GM21423 (cell line): ENCODE data around the gene PTPRF.

Experiments used
- ATAC-seq: cut with Tn5 transposase; IDR thresholded peaks from one replicate; pipeline ENCODE4 v1.9.1; 2021; ENCODE audit warnings: mild to moderate bottlenecking, moderate library complexity; ENCODE audit not compliant: unreplicated experiment

Gene PTPRF

DNA sequence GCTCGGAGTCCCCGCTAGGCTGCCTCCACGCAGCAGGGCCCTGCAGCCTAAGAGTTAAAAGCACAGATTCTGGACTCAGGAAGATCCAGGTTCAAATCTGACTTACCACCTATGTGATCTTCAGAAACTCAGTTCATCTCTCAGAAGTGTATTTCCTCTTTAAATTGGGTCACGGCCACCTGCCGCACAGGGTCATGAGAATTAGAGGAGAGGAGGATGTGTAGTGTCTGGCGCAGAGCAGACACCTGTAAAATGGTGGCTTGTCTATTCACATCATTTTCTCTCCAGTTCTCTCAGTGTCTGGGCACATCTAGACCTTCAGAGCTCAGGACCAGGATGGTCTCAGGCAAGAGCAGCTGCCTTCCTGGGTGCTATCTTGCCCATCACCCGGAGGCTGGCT lies 45.8 kb downstream of the PTPRF start:
- no peak for ATAC-seq

DNA sequence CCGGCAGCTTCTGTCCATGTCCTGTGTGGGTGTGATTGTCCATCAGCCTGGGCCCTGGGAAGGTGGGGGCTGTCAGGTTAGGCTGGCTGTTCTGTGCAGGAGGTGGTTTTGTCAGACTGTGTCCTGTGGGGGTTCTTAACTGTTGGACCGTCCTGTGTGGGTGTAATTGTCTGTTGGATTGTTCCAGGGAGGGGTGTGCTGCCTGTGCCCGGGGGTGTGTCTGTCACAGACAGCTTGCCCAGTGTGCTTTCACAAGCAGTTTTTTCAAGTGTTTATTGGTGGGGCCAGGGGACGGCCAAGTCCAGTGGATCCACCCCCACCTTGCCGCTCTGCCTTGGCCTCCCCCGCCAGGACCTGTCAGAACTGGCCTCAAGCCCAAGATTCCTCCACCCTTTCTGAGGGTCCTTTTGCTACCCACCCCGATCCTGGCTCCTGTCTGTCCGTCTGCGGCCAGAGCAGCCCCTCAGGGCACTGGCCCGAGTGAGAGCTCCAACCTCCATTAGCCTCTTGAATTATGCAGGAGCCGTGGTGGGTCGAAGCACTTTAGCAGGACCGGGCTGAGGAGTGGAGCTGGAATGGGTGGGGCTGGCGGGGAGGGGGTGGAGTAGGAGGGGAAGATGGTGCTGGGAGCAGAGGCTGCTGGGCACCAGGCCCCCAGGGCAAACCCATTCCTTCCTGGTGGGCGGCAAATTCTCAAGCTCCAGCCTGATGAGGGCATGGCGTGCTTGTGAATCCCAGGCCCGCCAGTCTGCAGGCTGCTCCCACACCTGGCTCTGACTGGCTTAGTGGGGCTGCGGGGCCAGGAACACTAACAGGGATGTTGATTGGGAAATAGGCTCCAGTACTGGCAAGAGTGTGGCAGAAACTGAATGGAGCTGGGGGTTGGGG lies 47.2 kb downstream of the PTPRF start:
- ATAC-seq, result no peak

- no peak for ATAC-seq
These were observed 49.4 kb downstream of the PTPRF start for GRCh38 chr1:43580039-43580438.

DNA sequence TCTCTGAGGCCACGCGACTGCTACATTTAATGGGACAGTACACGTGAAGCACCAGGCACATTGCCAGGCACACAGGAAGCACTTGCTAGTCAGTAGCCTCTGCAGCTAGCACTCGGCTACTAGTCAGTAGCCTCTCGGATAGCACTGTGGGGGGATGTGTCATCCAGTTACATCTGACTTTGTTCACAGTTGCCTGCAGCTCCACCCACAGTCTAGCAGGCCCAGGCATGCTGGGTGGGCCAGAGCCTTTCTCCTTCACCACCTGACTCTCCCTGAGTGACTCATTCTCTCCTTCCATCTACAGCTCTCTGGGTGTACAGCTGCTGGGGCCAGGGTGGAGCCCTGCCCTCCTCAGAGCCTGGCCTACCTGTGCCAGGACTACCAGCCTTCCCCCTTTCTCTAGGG lies 51.5 kb downstream of the PTPRF start:
- no peak for ATAC-seq

DNA sequence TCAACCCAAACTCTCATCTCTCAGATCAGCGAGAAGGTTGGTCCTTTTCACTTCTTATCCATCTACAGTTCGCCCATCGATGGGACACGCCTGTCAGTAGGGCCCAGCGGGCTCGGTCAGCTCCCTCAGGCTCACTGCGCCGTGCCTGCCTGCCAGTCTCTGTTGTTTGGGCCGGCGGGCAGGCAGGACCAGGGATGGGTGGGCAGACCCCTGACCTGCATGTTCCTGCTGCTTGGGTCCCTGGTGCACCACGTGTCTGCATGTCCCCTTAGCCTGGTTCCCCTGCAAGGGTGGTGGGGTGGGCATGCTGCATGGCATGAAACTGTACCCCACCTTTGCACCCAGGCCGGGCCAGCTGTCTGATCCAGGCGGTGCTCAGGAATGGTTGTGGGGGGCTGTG lies 52.4 kb downstream of the PTPRF start:
- no peak for ATAC-seq

DNA sequence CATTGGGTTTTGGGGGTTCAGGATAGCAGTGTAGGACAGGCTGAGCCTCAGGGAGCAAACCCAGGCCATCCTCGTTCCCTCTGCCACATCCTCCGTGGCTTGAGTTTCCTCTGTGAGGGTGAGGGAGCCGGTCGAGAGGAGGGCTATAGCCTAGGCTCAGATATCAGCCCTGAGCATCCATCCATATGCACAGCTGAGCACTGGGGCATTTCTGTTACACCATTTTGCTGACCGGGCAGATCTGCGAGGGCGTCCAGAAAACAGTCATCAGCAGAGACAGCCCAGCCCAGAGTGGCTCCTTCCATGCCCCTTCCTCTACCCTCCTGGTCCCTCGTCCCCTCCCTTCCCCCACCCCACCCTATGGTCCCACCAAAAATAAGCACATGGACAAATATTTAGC lies 53.5 kb downstream of the PTPRF start:
- ATAC-seq, result no peak

GRCh38 chr1:43585557-43585956 lies 54.9 kb downstream of the PTPRF start:
- no peak for ATAC-seq

DNA sequence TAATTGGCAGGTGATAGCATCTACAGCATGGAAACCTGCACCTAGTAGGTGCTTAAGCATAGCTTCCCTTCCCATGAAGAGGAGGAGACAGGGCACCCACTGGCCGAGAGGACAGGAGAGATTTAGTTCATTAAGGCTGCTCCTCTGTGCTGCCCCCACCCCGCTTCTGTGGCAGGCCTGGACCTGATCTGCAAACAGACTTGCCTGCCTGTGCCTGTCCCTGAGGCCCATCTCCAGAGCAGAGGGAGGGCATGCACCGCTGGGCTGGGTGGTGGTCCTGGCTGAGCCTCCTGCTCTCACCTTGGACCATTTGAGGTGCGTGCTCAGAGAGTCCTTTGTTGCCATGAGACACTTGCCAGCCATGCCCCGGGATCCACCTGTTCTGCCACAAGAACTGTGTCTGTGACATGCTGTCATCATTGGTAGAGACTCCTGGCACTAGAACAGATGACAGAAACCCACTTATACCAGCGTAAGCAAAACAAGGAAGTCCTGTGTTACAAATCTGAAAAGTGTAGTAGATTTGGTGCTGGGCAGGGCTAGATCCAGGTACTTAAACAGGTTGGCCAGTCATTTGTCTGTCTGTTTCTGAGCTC lies 55.6 kb downstream of the PTPRF start:
- ATAC-seq, result no peak

- no peak for ATAC-seq
These were observed 56.3 kb downstream of the PTPRF start for GRCh38 chr1:43587001-43587400.

- ATAC-seq, result no peak
These were observed 56.9 kb downstream of the PTPRF start for GRCh38 chr1:43587594-43587993.

DNA sequence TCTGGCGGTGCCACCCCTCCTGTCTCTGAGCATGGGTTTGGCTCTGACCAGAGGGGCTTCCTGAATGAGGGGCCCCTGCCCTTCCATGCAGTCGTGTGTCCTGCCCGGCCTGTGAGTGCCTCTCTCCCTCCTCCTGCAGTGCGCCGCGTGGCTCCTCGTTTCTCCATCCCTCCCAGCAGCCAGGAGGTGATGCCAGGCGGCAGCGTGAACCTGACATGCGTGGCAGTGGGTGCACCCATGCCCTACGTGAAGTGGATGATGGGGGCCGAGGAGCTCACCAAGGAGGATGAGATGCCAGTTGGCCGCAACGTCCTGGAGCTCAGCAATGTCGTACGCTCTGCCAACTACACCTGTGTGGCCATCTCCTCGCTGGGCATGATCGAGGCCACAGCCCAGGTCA lies 57.9 kb downstream of the PTPRF start:
- ATAC-seq, result no peak

- no peak for ATAC-seq
These were observed 59.8 kb downstream of the PTPRF start for GRCh38 chr1:43590388-43590925.

- ATAC-seq, result no peak
These were observed 60.5 kb downstream of the PTPRF start for GRCh38 chr1:43591181-43591580.

GRCh38 chr1:43592051-43592665 lies 61.5 kb downstream of the PTPRF start:
- ATAC-seq, result no peak

DNA sequence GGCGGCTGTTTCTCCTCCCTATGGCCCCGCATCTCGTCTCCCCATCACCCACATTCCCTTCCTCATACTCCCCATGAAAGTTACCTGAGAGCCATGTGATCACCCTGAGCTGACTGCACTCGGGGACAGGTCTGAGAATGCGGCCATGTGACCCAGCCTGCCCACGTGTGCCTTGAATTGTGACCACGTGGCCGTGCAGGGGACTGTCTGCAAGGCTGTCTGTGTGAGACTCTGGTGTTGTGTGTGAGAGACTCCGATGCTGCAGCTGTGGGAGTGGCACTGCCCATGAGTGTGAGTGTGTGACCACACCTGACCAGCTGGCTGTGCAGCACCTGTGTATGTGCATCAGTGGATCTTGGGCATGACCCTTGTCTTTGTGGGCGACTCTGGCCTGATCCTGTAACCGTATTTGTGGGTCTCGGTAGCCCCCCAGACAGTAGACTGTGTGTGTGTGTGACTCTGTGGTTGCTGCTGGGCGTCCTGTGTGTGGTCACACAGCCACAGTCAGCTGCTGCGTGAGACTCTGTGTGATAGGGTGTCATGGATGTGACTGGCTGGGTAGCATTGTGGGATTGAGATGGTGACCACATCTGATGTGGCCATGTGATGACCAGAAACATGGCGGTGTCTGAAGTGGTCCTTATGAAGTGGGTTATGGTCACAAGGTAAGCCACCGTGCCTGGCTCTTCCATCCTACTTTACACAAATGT lies 62.4 kb downstream of the PTPRF start:
- no peak for ATAC-seq

DNA sequence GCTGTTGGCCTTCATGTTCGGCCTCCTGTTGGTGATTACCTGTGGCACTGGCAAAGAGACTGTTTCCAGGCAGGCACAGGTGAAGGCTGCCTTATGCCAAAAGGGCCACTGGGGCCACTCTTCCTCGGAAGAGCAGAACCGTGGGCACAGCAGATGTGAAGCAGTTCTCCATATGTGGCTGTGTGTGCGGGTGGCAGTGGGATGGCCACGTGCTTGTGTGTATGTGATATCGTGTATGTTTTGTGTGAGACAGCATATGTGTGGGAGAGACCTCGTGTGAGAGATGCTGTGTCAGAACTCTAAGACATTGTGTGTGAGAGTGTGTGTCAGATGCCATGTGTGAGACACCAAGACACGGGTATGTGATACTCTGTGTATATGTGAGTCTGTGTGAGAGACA lies 65.9 kb downstream of the PTPRF start:
- no peak for ATAC-seq

GRCh38 chr1:43597028-43597427 lies 66.3 kb downstream of the PTPRF start:
- no peak for ATAC-seq

GRCh38 chr1:43597721-43598120 lies 67.0 kb downstream of the PTPRF start:
- ATAC-seq, result no peak

- no peak for ATAC-seq
These were observed 67.9 kb downstream of the PTPRF start for GRCh38 chr1:43598622-43599021.

DNA sequence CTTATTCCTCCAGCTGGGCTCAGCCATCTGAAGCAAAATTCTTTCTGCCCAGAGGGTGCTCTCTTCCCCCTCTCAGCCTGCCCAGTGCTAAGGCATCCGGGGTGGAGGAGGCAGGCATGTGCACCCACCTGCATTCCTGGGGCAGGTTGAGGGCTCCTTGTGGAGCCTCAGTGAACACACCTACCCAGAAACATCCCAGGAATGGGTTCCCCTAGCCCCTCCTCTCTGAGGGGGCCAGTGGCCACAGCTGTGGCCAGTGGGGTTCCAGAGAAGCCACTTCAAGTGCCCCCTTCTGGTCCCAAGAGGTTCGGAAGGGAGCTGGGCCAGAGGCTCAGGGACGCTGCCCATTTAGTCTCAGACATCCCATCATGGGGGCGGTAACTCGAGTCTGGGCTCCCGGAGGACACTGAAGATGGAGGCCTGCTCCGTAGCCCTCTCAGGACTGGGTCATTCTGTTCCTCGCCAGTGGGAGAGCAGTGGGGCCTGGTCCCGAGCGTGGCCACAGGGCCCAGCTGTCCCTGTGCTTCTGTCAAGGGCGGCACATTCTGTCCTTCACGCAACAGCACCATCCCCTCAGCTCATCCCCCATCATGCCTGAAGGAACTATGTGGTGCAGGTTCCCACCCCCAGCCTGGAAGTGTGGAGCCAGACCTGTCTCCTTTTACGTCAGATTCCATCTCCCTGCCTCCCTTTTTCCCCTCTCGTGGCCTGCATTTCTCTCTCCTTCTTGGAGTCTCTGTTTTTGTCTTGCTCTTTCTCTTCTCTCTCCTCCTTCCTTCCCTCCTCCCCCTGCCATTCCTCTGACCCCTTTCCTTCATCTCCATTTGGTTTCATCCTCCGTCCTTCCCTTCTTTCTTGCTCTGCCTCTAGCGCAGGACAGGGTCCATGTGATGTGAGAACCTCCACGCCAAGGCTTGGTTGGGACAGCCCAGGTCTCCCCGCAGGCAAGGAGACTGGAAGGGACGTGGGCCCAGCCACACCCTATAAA lies 69.6 kb downstream of the PTPRF start:
- no peak for ATAC-seq
